Measurements from ENCODE around the gene ZNF680. TPM values are rescaled to one million over a fixed set of nuclear protein-coding genes. Genes with fewer than 3 reads are reported as not detected.
"Not testable (repeated sequence)": the region's sequence is repeated elsewhere in the genome, so short reads cannot be mapped to it uniquely, and the experiment has no call there.

Gene ZNF680
- total RNA-seq, 1 experiment from 2014 or later = 6.0 TPM

GRCh38 chr7:64555046-64555445 is 7.8 kb downstream of the ZNF680 start:
- no TSS peak for BruUV-seq (replicated peaks)
- no peak for DNase-seq (ENCODE audit: unreplicated experiment)
- H3K9me3 Mint-ChIP-seq (ENCODE audit: unreplicated experiment) = peaks cover 9% of the 10 kb centered on the region
- TF ChIP-seq CTCF (IDR thresholded peaks at IDR 0.05; ENCODE audit: unreplicated experiment) = no peak
- CTCF ChIA-PET = interaction anchor here (0.6 kb wide), 2 partner anchors 25 to 147 kb away, joined by 3 read pairs; no protein-coding TSS in a partner anchor
- intact Hi-C loops (cut with micrococcal nuclease) = no loop called here
- H3K36me3 Mint-ChIP-seq (ENCODE audit: insufficient read depth, unreplicated experiment) = peaks cover 28% of the 10 kb centered on the region
- H3K4me1 Mint-ChIP-seq (ENCODE audit: insufficient read depth, unreplicated experiment) = peaks cover 16% of the 10 kb centered on the region
- POLR2A ChIA-PET = interaction anchor here (0.6 to 1.6 kb wide), 3 partner anchors 123 to 717 kb away, joined by 4 to 7 read pairs (median 4); partner anchors contain the start of gene ZNF736
- no peak overlapping the region for H3K27ac Mint-ChIP-seq (ENCODE audit: low read depth, unreplicated experiment)
- H3K27me3 Mint-ChIP-seq (ENCODE audit: insufficient read depth, unreplicated experiment) = no peaks in the 10 kb centered on the region
- no peak overlapping the region for H3K4me3 Mint-ChIP-seq (ENCODE audit: unreplicated experiment)

- POLR2A ChIA-PET = interaction anchor here (1.6 kb wide), 1 partner anchor 240 kb away, joined by 4 read pairs; the partner anchor contains the start of gene ZNF736
- H3K27me3 Mint-ChIP-seq (ENCODE audit: insufficient read depth, unreplicated experiment); intact Hi-C loops (cut with micrococcal nuclease); BruUV-seq (replicated peaks); H3K27ac Mint-ChIP-seq (ENCODE audit: low read depth, unreplicated experiment); H3K4me3 Mint-ChIP-seq (ENCODE audit: unreplicated experiment); DNase-seq (ENCODE audit: unreplicated experiment); CTCF ChIA-PET; H3K9me3 Mint-ChIP-seq (ENCODE audit: unreplicated experiment): not testable (repeated sequence)
- peaks cover 28% of the 10 kb centered on the region for H3K36me3 Mint-ChIP-seq (ENCODE audit: insufficient read depth, unreplicated experiment)
- H3K4me1 Mint-ChIP-seq (ENCODE audit: insufficient read depth, unreplicated experiment) = peaks cover 15% of the 10 kb centered on the region
Observed at GRCh38 chr7:64554188-64554587, 8.7 kb downstream of the ZNF680 start.

GRCh38 chr7:64551375-64552142 is 11.3 kb downstream of the ZNF680 start:
- Mint-ChIP-seq H3K36me3 (ENCODE audit: insufficient read depth, unreplicated experiment) (peaks cover 29% of the 10 kb centered on the region), H3K4me3 (ENCODE audit: unreplicated experiment) (no peak overlapping the region), H3K27ac (ENCODE audit: low read depth, unreplicated experiment) (no peak overlapping the region), H3K4me1 (ENCODE audit: insufficient read depth, unreplicated experiment) (no peaks in the 10 kb centered on the region), H3K9me3 (ENCODE audit: unreplicated experiment) (peaks cover 9% of the 10 kb centered on the region), H3K27me3 (ENCODE audit: insufficient read depth, unreplicated experiment) (no peaks in the 10 kb centered on the region)
- no peak for DNase-seq (ENCODE audit: unreplicated experiment)
- POLR2A ChIA-PET = interaction anchor here (0.6 to 2.6 kb wide), 2 partner anchors 11 to 33 kb away, joined by 3 to 10 read pairs; partner anchors contain the start of gene ZNF680
- intact Hi-C loops (cut with micrococcal nuclease) = no loop called here
- BruUV-seq (replicated peaks) = no TSS peak
- TF ChIP-seq CTCF (IDR thresholded peaks at IDR 0.05; ENCODE audit: unreplicated experiment) = no peak
- CTCF ChIA-PET = interaction anchor here (0.9 kb wide), 1 partner anchor 113 kb away, joined by 3 read pairs; no protein-coding TSS in a partner anchor

GRCh38 chr7:64544010-64544409 is 18.9 kb downstream of the ZNF680 start:
- intact Hi-C loops (cut with micrococcal nuclease) = no loop called here
- H3K27me3 Mint-ChIP-seq (ENCODE audit: insufficient read depth, unreplicated experiment) = no peaks in the 10 kb centered on the region

More at GRCh38 chr7:64544010-64544409, 18.9 kb downstream of the ZNF680 start:
- no TSS peak for BruUV-seq (replicated peaks)
- H3K36me3 Mint-ChIP-seq (ENCODE audit: insufficient read depth, unreplicated experiment) = peaks cover 30% of the 10 kb centered on the region
- CTCF ChIA-PET = no interaction called here
- POLR2A ChIA-PET = interaction anchor here (4.4 kb wide), 1 partner anchor 19 kb away, joined by 15 read pairs; the partner anchor contains the start of gene ZNF680
- H3K9me3 Mint-ChIP-seq (ENCODE audit: unreplicated experiment) = no peaks in the 10 kb centered on the region
- peaks cover 6% of the 10 kb centered on the region for H3K4me1 Mint-ChIP-seq (ENCODE audit: insufficient read depth, unreplicated experiment)
- DNase-seq (ENCODE audit: unreplicated experiment) = no peak
- TF ChIP-seq CTCF (IDR thresholded peaks at IDR 0.05; ENCODE audit: unreplicated experiment) = no peak
- H3K4me3 Mint-ChIP-seq (ENCODE audit: unreplicated experiment) = no peak overlapping the region
- no peak overlapping the region for H3K27ac Mint-ChIP-seq (ENCODE audit: low read depth, unreplicated experiment)

Measured in MCF 10A (cell line).